OCI-LY1 (cell line): Measurements from ENCODE around the gene CNDP1.

ENCODE experiments used
- H2AFZ ChIP-seq: fragments of 200-600 bp; sonication (generic), shearing (Covaris generic); 2 replicates; pipeline ENCODE4 v1.6.0; 2014; ENCODE audit warnings: antibody characterized with exemption, mild to moderate bottlenecking, low read length
- H3F3A ChIP-seq: fragments of 200-600 bp; sonication (generic), shearing (Covaris generic); 2 replicates; pipeline ENCODE4 v1.6.0; 2014; ENCODE audit warnings: mild to moderate bottlenecking, antibody characterized with exemption, low read length, moderate library complexity; ENCODE audit not compliant: insufficient read depth
- H3K27ac ChIP-seq: fragments of 200-600 bp; sonication (generic); 2 replicates; pipeline ENCODE4 v1.5.1; 2014; ENCODE audit warnings: low read length, mixed run types, mild to moderate bottlenecking, low read depth; ENCODE audit not compliant: poor library complexity, severe bottlenecking
- H3K27me3 ChIP-seq: fragments of 200-600 bp; sonication (generic); 2 replicates; pipeline ENCODE4 v1.6.0; 2014; ENCODE audit warnings: antibody characterized with exemption, mild to moderate bottlenecking, low read length, moderate library complexity; ENCODE audit not compliant: insufficient read depth
- H3K36me3 ChIP-seq: fragments of 200-600 bp; sonication (generic); 2 replicates; pipeline ENCODE4 v1.6.1; 2014; ENCODE audit warnings: mild to moderate bottlenecking, antibody characterized with exemption, low read length, moderate library complexity, mixed read lengths; ENCODE audit not compliant: insufficient read depth
- H3K4me1 ChIP-seq: fragments of 200-600 bp; sonication (generic); 2 replicates; pipeline ENCODE4 v1.5.1; 2014; ENCODE audit warnings: mild to moderate bottlenecking, low read length, moderate library complexity; ENCODE audit not compliant: insufficient read depth, severe bottlenecking
- H3K4me2 ChIP-seq: fragments of 200-600 bp; sonication (generic), shearing (Covaris generic); 2 replicates; pipeline ENCODE4 v1.6.1; 2014; ENCODE audit warnings: low read length
- H3K4me3 ChIP-seq: fragments of 200-600 bp; sonication (generic); 2 replicates; pipeline ENCODE4 v1.5.1; 2014; ENCODE audit warnings: low read length, low read depth, mild to moderate bottlenecking, mixed read lengths; ENCODE audit not compliant: poor library complexity, severe bottlenecking
- H3K79me2 ChIP-seq: fragments of 200-600 bp; shearing (Covaris generic); 2 replicates; pipeline ENCODE4 v1.6.1; 2016; ENCODE audit warnings: mixed run types, low read length, mixed read lengths; ENCODE audit not compliant: insufficient read depth
- H3K9ac ChIP-seq: fragments of 200-600 bp; sonication (generic), shearing (Covaris generic); 2 replicates; pipeline ENCODE4 v1.6.1; 2014; ENCODE audit warnings: mild to moderate bottlenecking, low read length, mixed read lengths
- H3K9me2 ChIP-seq: fragments of 200-600 bp; sonication (generic), shearing (Covaris generic); 2 replicates; pipeline ENCODE4 v1.6.1; 2014; ENCODE audit warnings: low read depth, mild to moderate bottlenecking, low read length, mixed read lengths
- H3K9me3 ChIP-seq: fragments of 200-600 bp; shearing (Covaris generic); 2 replicates; pipeline ENCODE4 v1.6.1; 2014; ENCODE audit warnings: low read length, mixed read lengths
- H4K20me1 ChIP-seq: fragments of 200-600 bp; sonication (generic), shearing (Covaris generic); 2 replicates; pipeline ENCODE4 v1.6.0; 2016; ENCODE audit warnings: mild to moderate bottlenecking, low read length; ENCODE audit not compliant: insufficient read depth
- EZH2 ChIP-seq: fragments of 200-600 bp; sonication (generic), shearing (Covaris generic); IDR thresholded peaks from 2 replicates; pipeline ENCODE4 v1.8.0; 2017; ENCODE audit warnings: borderline replicate concordance, mixed run types, mild to moderate bottlenecking, antibody characterized with exemption, low read length, moderate library complexity, mixed read lengths
- TF ChIP-seq, protein P1 (sequence below): fragments of 200-600 bp; sonication (generic), shearing (Covaris generic); IDR thresholded peaks from 2 replicates; pipeline ENCODE4 v1.5.1; 2017; ENCODE audit warnings: mild to moderate bottlenecking, antibody characterized with exemption, low read length, moderate library complexity, mixed read lengths

CNDP1 gene

DNA sequence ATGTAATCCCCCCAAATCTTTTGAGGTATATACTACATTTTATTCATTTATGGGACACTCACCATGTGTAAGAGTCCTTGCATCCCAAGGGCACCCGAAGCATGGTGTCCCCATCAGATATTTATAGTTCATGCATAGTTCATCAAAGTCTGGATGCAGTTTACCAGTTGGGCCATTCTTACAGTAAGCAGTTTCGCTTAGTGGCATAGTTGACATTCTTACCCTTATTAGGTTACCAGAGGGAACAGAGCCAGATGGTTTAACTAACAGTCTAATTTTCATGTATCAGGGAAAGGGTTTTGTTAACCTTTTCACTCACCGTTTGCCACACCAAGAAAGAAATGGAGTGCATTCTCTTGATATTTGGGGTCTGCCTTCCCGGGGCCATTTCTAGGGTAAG is 70.5 kb downstream of the CNDP1 start:
- H3K4me2 ChIP-seq, result no peak overlapping the region
- no peak overlapping the region for H3K4me3 ChIP-seq
- no peak overlapping the region for H2AFZ ChIP-seq
- H4K20me1 ChIP-seq, result no peaks in the 10 kb centered on the region
- H3K27ac ChIP-seq, result no peak overlapping the region
- no peaks in the 10 kb centered on the region for H3K27me3 ChIP-seq
- H3K36me3 ChIP-seq, result no peaks in the 10 kb centered on the region
- H3K9me3 ChIP-seq, result no peaks in the 10 kb centered on the region
- H3F3A ChIP-seq, result no peaks in the 10 kb centered on the region
- H3K79me2 ChIP-seq, result peaks cover 24% of the 10 kb centered on the region
- H3K4me1 ChIP-seq, result peaks cover under 1% of the 10 kb centered on the region
- H3K9ac ChIP-seq, result no peak overlapping the region
- H3K9me2 ChIP-seq, result no peaks in the 10 kb centered on the region
- TF ChIP-seq, protein P1, sequence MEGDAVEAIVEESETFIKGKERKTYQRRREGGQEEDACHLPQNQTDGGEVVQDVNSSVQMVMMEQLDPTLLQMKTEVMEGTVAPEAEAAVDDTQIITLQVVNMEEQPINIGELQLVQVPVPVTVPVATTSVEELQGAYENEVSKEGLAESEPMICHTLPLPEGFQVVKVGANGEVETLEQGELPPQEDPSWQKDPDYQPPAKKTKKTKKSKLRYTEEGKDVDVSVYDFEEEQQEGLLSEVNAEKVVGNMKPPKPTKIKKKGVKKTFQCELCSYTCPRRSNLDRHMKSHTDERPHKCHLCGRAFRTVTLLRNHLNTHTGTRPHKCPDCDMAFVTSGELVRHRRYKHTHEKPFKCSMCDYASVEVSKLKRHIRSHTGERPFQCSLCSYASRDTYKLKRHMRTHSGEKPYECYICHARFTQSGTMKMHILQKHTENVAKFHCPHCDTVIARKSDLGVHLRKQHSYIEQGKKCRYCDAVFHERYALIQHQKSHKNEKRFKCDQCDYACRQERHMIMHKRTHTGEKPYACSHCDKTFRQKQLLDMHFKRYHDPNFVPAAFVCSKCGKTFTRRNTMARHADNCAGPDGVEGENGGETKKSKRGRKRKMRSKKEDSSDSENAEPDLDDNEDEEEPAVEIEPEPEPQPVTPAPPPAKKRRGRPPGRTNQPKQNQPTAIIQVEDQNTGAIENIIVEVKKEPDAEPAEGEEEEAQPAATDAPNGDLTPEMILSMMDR, result no peak
- no peak for TF ChIP-seq EZH2

DNA sequence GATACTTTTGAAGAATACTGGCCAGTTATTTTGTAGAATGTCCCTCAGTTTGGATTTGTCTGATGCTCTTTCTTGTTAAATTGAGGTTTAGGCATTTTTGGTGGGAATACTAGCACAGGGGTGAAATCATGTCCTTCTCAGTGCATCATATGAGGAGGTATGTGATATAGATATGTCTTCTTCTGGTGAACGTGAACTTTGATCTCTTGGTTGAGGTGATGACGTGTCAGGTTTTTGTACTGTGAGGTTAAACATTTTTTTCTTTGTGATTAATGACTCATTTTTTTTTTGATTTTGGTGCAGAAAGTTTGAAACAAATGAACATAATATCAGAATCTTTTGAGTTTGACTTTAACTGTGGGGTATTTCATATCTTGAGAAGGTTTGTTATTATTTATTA is 74.4 kb downstream of the CNDP1 start:
- Histone ChIP-seq H3F3A (no peaks in the 10 kb centered on the region), H3K36me3 (no peaks in the 10 kb centered on the region), H3K9ac (no peak overlapping the region), H3K27me3 (no peaks in the 10 kb centered on the region), H3K4me3 (no peak overlapping the region), H2AFZ (no peak overlapping the region), H3K4me1 (no peaks in the 10 kb centered on the region), H3K9me2 (no peaks in the 10 kb centered on the region), H3K4me2 (no peak overlapping the region), H3K79me2 (peaks cover 25% of the 10 kb centered on the region), H3K9me3 (no peaks in the 10 kb centered on the region; the same call in 1 of the 2 replicates), H3K27ac (no peak overlapping the region), H4K20me1 (no peaks in the 10 kb centered on the region)
- no peak for TF ChIP-seq EZH2
- TF ChIP-seq, protein P1, result no peak

DNA sequence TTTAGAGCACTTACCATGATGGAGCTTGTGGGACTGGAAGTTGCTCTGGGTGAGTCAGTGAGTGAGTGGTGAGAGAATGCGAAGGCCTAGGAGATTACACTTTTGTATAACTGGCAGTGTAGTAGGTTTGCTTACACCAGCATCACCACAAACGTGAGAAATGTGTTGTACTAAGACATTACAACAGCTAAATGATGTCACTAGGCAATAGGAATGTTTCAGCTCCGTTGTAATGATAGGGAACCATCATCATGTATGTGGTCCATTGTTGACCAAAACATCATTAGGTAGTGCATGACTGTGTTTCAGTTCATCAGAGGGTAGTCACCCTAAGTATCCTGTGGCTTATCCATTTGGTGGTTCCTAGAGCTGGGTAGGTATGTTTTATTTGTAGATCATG is 75.2 kb downstream of the CNDP1 start:
- no peak for TF ChIP-seq EZH2
- TF ChIP-seq, protein P1, result no peak
- H3K27me3 ChIP-seq, result no peaks in the 10 kb centered on the region
- no peak overlapping the region for H3K27ac ChIP-seq
- H3K4me3 ChIP-seq, result no peak overlapping the region
- peaks cover 31% of the 10 kb centered on the region for H3K79me2 ChIP-seq
- H2AFZ ChIP-seq, result no peak overlapping the region
- H3K9me2 ChIP-seq, result no peaks in the 10 kb centered on the region
- no peaks in the 10 kb centered on the region for H3K36me3 ChIP-seq
- H3F3A ChIP-seq, result no peaks in the 10 kb centered on the region
- H3K9ac ChIP-seq, result no peak overlapping the region
- H3K4me2 ChIP-seq, result no peak overlapping the region
- H3K4me1 ChIP-seq, result no peaks in the 10 kb centered on the region
- H4K20me1 ChIP-seq, result no peaks in the 10 kb centered on the region
- H3K9me3 ChIP-seq, result peaks cover 2% of the 10 kb centered on the region; the same call in 1 of the 2 replicates
